GM21367 (cell line): Measurements from ENCODE around the gene HOXB7.

Experiments
- ATAC-seq: cut with Tn5 transposase; IDR thresholded peaks from one replicate; pipeline ENCODE4 v1.9.1; 2021; ENCODE audit not compliant: unreplicated experiment

The HOXB7 gene

GRCh38 chr17:48610282-48611211 is at the start of gene HOXB7:
Gene HOXB7, minus strand, starts transcription at chr17:48611017. Its CDS starts 99 bp downstream, at chr17:48610918.
- ATAC-seq, result no peak

GRCh38 chr17:48655913-48656312 is 45.1 kb upstream of the HOXB7 start:
- no peak for ATAC-seq

GRCh38 chr17:48649741-48650140 is 38.9 kb upstream of the HOXB7 start:
- ATAC-seq, result no peak

GRCh38 chr17:48647963-48648245 is 37.1 kb upstream of the HOXB7 start:
- no peak for ATAC-seq

- no peak for ATAC-seq
These were observed 36.5 kb upstream of the HOXB7 start for GRCh38 chr17:48647103-48647962.

- ATAC-seq, result no peak
These were observed 35.6 kb upstream of the HOXB7 start for GRCh38 chr17:48646183-48647102.

GRCh38 chr17:48645639-48646182 is 34.9 kb upstream of the HOXB7 start:
- no peak for ATAC-seq

GRCh38 chr17:48644910-48645557 is 34.2 kb upstream of the HOXB7 start:
- ATAC-seq, result no peak

- ATAC-seq, result no peak
These were observed 33.3 kb upstream of the HOXB7 start for GRCh38 chr17:48644159-48644558.

GRCh38 chr17:48643697-48644012 is 32.8 kb upstream of the HOXB7 start:
- no peak for ATAC-seq

- no peak for ATAC-seq
These were observed 32.3 kb upstream of the HOXB7 start for GRCh38 chr17:48642843-48643696.

GRCh38 chr17:48642059-48642842 is 31.4 kb upstream of the HOXB7 start:
- ATAC-seq, result no peak

- no peak for ATAC-seq
These were observed 30.8 kb upstream of the HOXB7 start for GRCh38 chr17:48641541-48642058.

GRCh38 chr17:48640858-48641180 is 30.0 kb upstream of the HOXB7 start:
- no peak for ATAC-seq

- ATAC-seq, result no peak
These were observed 29.4 kb upstream of the HOXB7 start for GRCh38 chr17:48639982-48640857.

GRCh38 chr17:48639136-48639535 is 28.3 kb upstream of the HOXB7 start:
- no peak for ATAC-seq
